Keratinocyte (primary cell): ENCODE results near the gene CXCL14. TPM values are rescaled to one million over a fixed set of nuclear protein-coding genes. Genes with fewer than 3 reads are reported as not detected.

Experiments
- DNase-seq: peaks from one replicate; pipeline ENCODE4 v3.0.0-alpha.2; 2011; ENCODE audit warnings: low read depth, missing footprints, low spot score
- FAIRE-seq: peaks from 2 replicates; lab custom pipeline; 2011; peaks lifted over from hg19 to GRCh38; lab: Jason Lieb, UNC
- H2AFZ ChIP-seq: 2 replicates; pipeline ENCODE4 v1.6.0; 2012; ENCODE audit warnings: low read length, control low read depth, inconsistent platforms; ENCODE audit not compliant: control insufficient read depth
- H3K27ac ChIP-seq: 2 replicates; pipeline ENCODE4 v1.5.1; 2011; ENCODE audit warnings: low read length; ENCODE audit not compliant: control insufficient read depth, insufficient read depth
- H3K27me3 ChIP-seq: 3 replicates; pipeline ENCODE4 v1.6.0; 2011; ENCODE audit warnings: low read length; ENCODE audit not compliant: control insufficient read depth, insufficient read depth; ENCODE audit errors: extremely low read depth
- H3K36me3 ChIP-seq, 2 experiments: 2 replicates in 1 of 2; 3 replicates in 1 of 2; pipeline ENCODE4 v1.5.1; 2011; ENCODE audit warnings: low read length in 2 of 2, mild to moderate bottlenecking in 1 of 2; ENCODE audit not compliant: control insufficient read depth in 2 of 2, insufficient read depth in 2 of 2; ENCODE audit errors: extremely low read depth in 1 of 2
- H3K4me1 ChIP-seq: 3 replicates; pipeline ENCODE4 v1.5.1; 2011; ENCODE audit warnings: low read length; ENCODE audit not compliant: control insufficient read depth, insufficient read depth; ENCODE audit errors: extremely low read depth
- H3K4me2 ChIP-seq: 3 replicates; pipeline ENCODE4 v1.6.0; 2011; ENCODE audit warnings: low read depth, low read length; ENCODE audit not compliant: control insufficient read depth, insufficient read depth; ENCODE audit errors: extremely low read depth
- H3K4me3 ChIP-seq, 3 experiments: fragments of 200-600 bp in 1 of 3; sonication (generic) in 1 of 3; 2 replicates in 2 of 3; 3 replicates in 1 of 3; pipeline ENCODE4 v1.5.1; 2011 to 2016; ENCODE audit warnings: low read length in 3 of 3, mild to moderate bottlenecking in 3 of 3, control low read depth in 2 of 3, inconsistent platforms in 1 of 3, low read depth in 1 of 3, mixed read lengths in 1 of 3, mixed run types in 1 of 3, moderate library complexity in 1 of 3; ENCODE audit not compliant: control insufficient read depth in 2 of 3, insufficient read depth in 2 of 3; ENCODE audit errors: extremely low read depth in 1 of 3
- H3K79me2 ChIP-seq: 2 replicates; pipeline ENCODE4 v1.6.0; 2012; ENCODE audit warnings: low read length; ENCODE audit not compliant: control insufficient read depth, insufficient read depth
- H3K9ac ChIP-seq: 3 replicates; pipeline ENCODE4 v1.6.0; 2011; ENCODE audit warnings: low read length; ENCODE audit not compliant: control insufficient read depth, insufficient read depth; ENCODE audit errors: extremely low read depth
- H3K9me1 ChIP-seq: 3 replicates; pipeline ENCODE4 v1.6.0; 2011; ENCODE audit warnings: low read length; ENCODE audit not compliant: control insufficient read depth, insufficient read depth; ENCODE audit errors: extremely low read depth
- H3K9me3 ChIP-seq: 2 replicates; pipeline ENCODE4 v1.5.1; 2012; ENCODE audit warnings: low read depth, low read length; ENCODE audit not compliant: control insufficient read depth
- H4K20me1 ChIP-seq: 3 replicates; pipeline ENCODE4 v1.6.0; 2011; ENCODE audit warnings: low read length; ENCODE audit not compliant: control insufficient read depth, insufficient read depth; ENCODE audit errors: extremely low read depth
- CTCF ChIP-seq, 3 experiments: IDR thresholded peaks in 1 of 3; conservative IDR thresholded peaks in 1 of 3; optimal IDR thresholded peaks in 1 of 3; 2 replicates in 2 of 3; 3 replicates in 1 of 3; pipeline versions ENCODE3 to v1.5.1; 2011; ENCODE audit warnings: low read length in 3 of 3, mild to moderate bottlenecking in 3 of 3, moderate library complexity in 2 of 3, control low read depth in 1 of 3, inconsistent platforms in 1 of 3; ENCODE audit not compliant: insufficient read depth in 2 of 3; ENCODE audit errors: extremely low read depth in 1 of 3
- EZH2 ChIP-seq: IDR thresholded peaks from one replicate; pipeline ENCODE4 v1.6.1; 2012; ENCODE audit warnings: inconsistent platforms, mild to moderate bottlenecking, low read length, moderate library complexity
- dilution Hi-C: fragments of 300-500 bp; cut with MboI; formaldehyde crosslinking; loops from one replicate; pipeline ENCODE4 v1.7.0; 2020; ENCODE audit warnings: low sequenced_read_pairs; ENCODE audit not compliant: extremely low pct_ligation_motif_present
- polyA plus RNA-seq, 5 experiments: library from polyadenylated mRNA; depleted of rRNA in 3 of 5; stranded (reverse) in 3 of 5; stranded (forward) in 1 of 5; unstranded in 1 of 5; fragments of >200 nt; gene quantifications; 1 replicate in 1 of 5; 2 replicates in 3 of 5; 3 replicates in 1 of 5; pipeline versions ENCODE4 v1.2.1 to v1.2.3, GENCODE V29; 2011 to 2012; ENCODE audit warnings: missing spikeins in 2 of 5, low read depth in 1 of 5, low replicate concordance in 1 of 5

The CXCL14 gene
- polyA plus RNA-seq, 1 donor (not counting 4 experiments of a cell fraction or from before 2014, with no cell fraction given), result 124 TPM

GRCh38 chr5:135570453-135570764, 8.4 kb downstream of the CXCL14 start:
- H3K4me3 ChIP-seq, result no peak overlapping the region
- H3K79me2 ChIP-seq, result no peaks in the 10 kb centered on the region
- H3K4me2 ChIP-seq, result no peak overlapping the region
- H3K9me3 ChIP-seq, result no peaks in the 10 kb centered on the region
- H3K27me3 ChIP-seq, result no peaks in the 10 kb centered on the region
- dilution Hi-C loops, result no loop called here
- no peaks in the 10 kb centered on the region for H3K9me1 ChIP-seq
- H4K20me1 ChIP-seq, result no peaks in the 10 kb centered on the region
- peaks cover 37% of the 10 kb centered on the region for H3K4me1 ChIP-seq
- FAIRE-seq (peak; percentile 78), DNase-seq (no peak)
- H3K27ac ChIP-seq, result no peak overlapping the region
- H3K9ac ChIP-seq, result no peak overlapping the region
- H2AFZ ChIP-seq, result no peak overlapping the region
- no peak for TF ChIP-seq CTCF (optimal IDR thresholded peaks at IDR 0.05 in 1 of 3, IDR thresholded peaks at IDR 0.05 in 1 of 3, conservative IDR thresholded peaks at IDR 0.05 in 1 of 3; ENCODE audit: extremely low read depth in 1 of 3, insufficient read depth in 2 of 3, low read length in 3 of 3)
- TF ChIP-seq EZH2, result no peak
- H3K36me3 ChIP-seq, result no peaks in the 10 kb centered on the region

DNA sequence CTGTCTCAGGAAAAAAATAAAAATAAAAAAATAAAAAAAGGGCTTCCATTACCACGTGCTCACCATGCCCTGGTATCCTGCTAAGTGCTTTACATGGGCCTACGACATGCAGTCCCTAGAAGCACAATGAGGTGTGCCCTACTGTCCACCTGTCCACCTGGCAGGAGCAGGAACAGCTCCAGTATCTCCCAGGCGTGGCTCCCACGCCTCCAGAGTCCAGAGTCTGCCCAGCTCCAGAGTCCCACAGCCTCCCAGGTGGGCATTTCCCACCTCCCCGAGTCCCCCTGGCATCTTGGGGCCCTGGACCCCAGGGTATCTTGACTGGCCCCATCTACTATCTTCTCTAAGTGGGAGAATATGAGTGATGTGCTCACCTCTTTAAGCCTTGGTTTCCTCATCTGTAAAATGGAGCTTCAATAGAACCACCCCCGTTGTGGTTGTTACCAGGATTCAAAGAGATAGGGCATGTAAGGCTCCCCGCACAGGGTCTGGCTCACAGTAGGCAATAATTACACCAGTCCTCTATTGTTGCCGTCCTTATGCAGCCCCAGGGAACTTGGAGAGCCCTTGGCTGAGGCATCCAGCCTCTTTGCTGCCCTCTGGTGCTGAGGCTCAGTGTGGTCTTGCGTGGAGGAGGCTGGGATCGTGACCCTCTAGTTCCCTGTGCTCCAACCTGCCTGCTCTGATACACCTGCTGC, 8.9 kb downstream of the CXCL14 start:
- no peaks in the 10 kb centered on the region for H3K27me3 ChIP-seq
- no peaks in the 10 kb centered on the region for H3K36me3 ChIP-seq
- no peaks in the 10 kb centered on the region for H3K9me3 ChIP-seq
- no peak overlapping the region for H2AFZ ChIP-seq
- FAIRE-seq (no peak), DNase-seq (no peak)
- H3K4me3 ChIP-seq, result no peak overlapping the region
- dilution Hi-C loops, result no loop called here
- no peaks in the 10 kb centered on the region for H3K79me2 ChIP-seq
- H3K27ac ChIP-seq, result no peak overlapping the region
- no peaks in the 10 kb centered on the region for H4K20me1 ChIP-seq
- no peak overlapping the region for H3K9ac ChIP-seq
- H3K9me1 ChIP-seq, result no peaks in the 10 kb centered on the region
- no peak overlapping the region for H3K4me2 ChIP-seq
- H3K4me1 ChIP-seq, result peaks cover 33% of the 10 kb centered on the region
- TF ChIP-seq CTCF (optimal IDR thresholded peaks at IDR 0.05 in 1 of 3, IDR thresholded peaks at IDR 0.05 in 1 of 3, conservative IDR thresholded peaks at IDR 0.05 in 1 of 3; ENCODE audit: extremely low read depth in 1 of 3, insufficient read depth in 2 of 3, low read length in 3 of 3) (peak in 2 of 3 experiments; percentile 74 to 77), EZH2 (no peak)
